GM23248 (cell line): Measurements from ENCODE around the gene FKBP4.

Source experiments
- EZH2 ChIP-seq: fragments of 200-600 bp; sonication (generic); IDR thresholded peaks from 2 replicates; pipeline ENCODE4 v1.6.1; 2018; ENCODE audit warnings: antibody characterized with exemption, mild to moderate bottlenecking; ENCODE audit not compliant: insufficient read depth, poor library complexity, severe bottlenecking
- EZH2phosphoT487 ChIP-seq: fragments of 200-600 bp; sonication (generic); IDR thresholded peaks from 2 replicates; pipeline ENCODE4 v1.6.1; 2018; ENCODE audit warnings: antibody characterized with exemption, moderate library complexity, mild to moderate bottlenecking, low read depth; ENCODE audit not compliant: insufficient read depth

- TF ChIP-seq EZH2 (no peak), EZH2phosphoT487 (no peak)
Observed at GRCh38 chr12:2772370-2772769, 22.4 kb upstream of the FKBP4 start.
